Measurements from ENCODE around the gene PEPD.

GRCh38 chr19:33408538-33409434 is 112.8 kb downstream of the PEPD start:
- TF ChIP-seq, protein P1, sequence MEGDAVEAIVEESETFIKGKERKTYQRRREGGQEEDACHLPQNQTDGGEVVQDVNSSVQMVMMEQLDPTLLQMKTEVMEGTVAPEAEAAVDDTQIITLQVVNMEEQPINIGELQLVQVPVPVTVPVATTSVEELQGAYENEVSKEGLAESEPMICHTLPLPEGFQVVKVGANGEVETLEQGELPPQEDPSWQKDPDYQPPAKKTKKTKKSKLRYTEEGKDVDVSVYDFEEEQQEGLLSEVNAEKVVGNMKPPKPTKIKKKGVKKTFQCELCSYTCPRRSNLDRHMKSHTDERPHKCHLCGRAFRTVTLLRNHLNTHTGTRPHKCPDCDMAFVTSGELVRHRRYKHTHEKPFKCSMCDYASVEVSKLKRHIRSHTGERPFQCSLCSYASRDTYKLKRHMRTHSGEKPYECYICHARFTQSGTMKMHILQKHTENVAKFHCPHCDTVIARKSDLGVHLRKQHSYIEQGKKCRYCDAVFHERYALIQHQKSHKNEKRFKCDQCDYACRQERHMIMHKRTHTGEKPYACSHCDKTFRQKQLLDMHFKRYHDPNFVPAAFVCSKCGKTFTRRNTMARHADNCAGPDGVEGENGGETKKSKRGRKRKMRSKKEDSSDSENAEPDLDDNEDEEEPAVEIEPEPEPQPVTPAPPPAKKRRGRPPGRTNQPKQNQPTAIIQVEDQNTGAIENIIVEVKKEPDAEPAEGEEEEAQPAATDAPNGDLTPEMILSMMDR (conservative IDR thresholded peaks at IDR 0.05 in 1 of 2, IDR thresholded peaks at IDR 0.05 in 1 of 2; ENCODE audit: extremely low read depth in 1 of 2, insufficient read depth in 1 of 2, low read depth in 1 of 2, low read length in 2 of 2), result no peak
- no peak for TF ChIP-seq EZH2 (IDR thresholded peaks at IDR 0.05; ENCODE audit: borderline replicate concordance, low read length)

Measured in mammary epithelial cell (primary cell).